GM12878 (cell line): Measurements from ENCODE around the gene MFAP3L. TPM values are rescaled to one million over a fixed set of nuclear protein-coding genes. Genes with fewer than 3 reads are reported as not detected.

Source experiments
- ATAC-seq: fragments of 200-7000 bp; cut with Tn5 transposase; 3 replicates; pipeline ENCODE4 v1.9.1; 2020; ENCODE audit warnings: mild to moderate bottlenecking, moderate library complexity
- BruUV-seq: library from RNA; stranded (reverse); fragments of 400-500 nt; replicated peaks from 2 replicates; lab custom pipeline; 2021; lab: Mats Ljungman, UMichigan
- CTCF ChIA-PET: fragments of 300-600 bp; sonication (Branson Sonifier 250); formaldehyde crosslinking; extraction: SDS; loops from one replicate; lab custom pipeline; 2021; ENCODE audit warnings: inconsistent platforms; lab: Yijun Ruan, JAX
- POLR2A ChIA-PET: fragments of 350-600 bp; formaldehyde crosslinking; extraction: SDS; loops from one replicate; lab custom pipeline; 2021; ENCODE audit warnings: inconsistent platforms; lab: Charles Lee
- RAD21 ChIA-PET: fragments of 300-600 bp; sonication (Branson Sonifier 250); formaldehyde crosslinking; loops from one replicate; lab custom pipeline; 2023; ENCODE audit warnings: antibody characterized with exemption; ENCODE audit not compliant: unreplicated experiment; lab: Charles Lee
- SMC1A ChIA-PET: fragments of 300-600 bp; sonication (Branson Sonifier 250); formaldehyde crosslinking; loops from one replicate; lab custom pipeline; 2023; ENCODE audit not compliant: unreplicated experiment, uncharacterized antibody; lab: Charles Lee
- DNase-seq: peaks from one replicate; pipeline ENCODE4 v3.0.0-alpha.2; 2011; ENCODE audit warnings: low read depth, low spot score
- FAIRE-seq: peaks from 3 replicates; lab custom pipeline; 2011; peaks lifted over from hg19 to GRCh38; lab: Jason Lieb, UNC
- H2AFZ ChIP-seq: 2 replicates; pipeline ENCODE4 v1.6.0; 2011; ENCODE audit warnings: low read depth, low read length, control low read depth; ENCODE audit not compliant: control insufficient read depth
- H3K27ac ChIP-seq: 2 replicates; pipeline ENCODE4 v1.5.1; 2011; ENCODE audit warnings: control low read depth; ENCODE audit not compliant: control insufficient read depth, insufficient read depth
- H3K27me3 ChIP-seq, 2 experiments: replicated peaks in 1 of 2; 2 replicates each; pipeline versions ENCODE4 v1.6.0 to v1.6.1; 2011; ENCODE audit warnings: low read length in 1 of 2; ENCODE audit not compliant: control insufficient read depth in 2 of 2, insufficient read depth in 2 of 2
- H3K36me3 ChIP-seq, 2 experiments: 2 replicates each; pipeline ENCODE4 v1.5.1; 2011; ENCODE audit warnings: low read length in 1 of 2; ENCODE audit not compliant: control insufficient read depth in 2 of 2, insufficient read depth in 2 of 2
- H3K4me1 ChIP-seq: 2 replicates; pipeline ENCODE4 v1.6.1; 2011; ENCODE audit warnings: mild to moderate bottlenecking, low read length, moderate library complexity, mixed read lengths; ENCODE audit not compliant: control insufficient read depth, insufficient read depth
- H3K4me2 ChIP-seq: 2 replicates; pipeline ENCODE4 v1.6.0; 2011; ENCODE audit warnings: control low read depth; ENCODE audit not compliant: control insufficient read depth, insufficient read depth
- H3K4me3 ChIP-seq: fragments of 200-600 bp; sonication (generic); 2 replicates; pipeline ENCODE4 v1.5.1; 2016
- H3K79me2 ChIP-seq: 2 replicates; pipeline ENCODE4 v1.6.0; 2011; ENCODE audit warnings: low read length; ENCODE audit not compliant: control insufficient read depth, insufficient read depth
- H3K9ac ChIP-seq: 2 replicates; pipeline ENCODE4 v1.8.0; 2011; ENCODE audit warnings: low read length, control low read depth, mixed read lengths; ENCODE audit not compliant: control insufficient read depth, insufficient read depth
- H3K9me3 ChIP-seq: replicated peaks from 3 replicates; pipeline ENCODE4 v1.5.1; 2011; ENCODE audit warnings: mild to moderate bottlenecking, low read length; ENCODE audit not compliant: control insufficient read depth, insufficient read depth
- H4K20me1 ChIP-seq: 2 replicates; pipeline ENCODE4 v1.6.0; 2011; ENCODE audit not compliant: control insufficient read depth, insufficient read depth
- CBFB ChIP-seq: IDR thresholded peaks from 2 replicates; pipeline ENCODE4 v1.6.1; 2016; ENCODE audit warnings: antibody characterized with exemption, low read depth
- CUX1 ChIP-seq: IDR thresholded peaks from 2 replicates; pipeline ENCODE4 v1.6.1; 2012; ENCODE audit warnings: improper control_type of control experiment, low read depth, low read length; ENCODE audit not compliant: insufficient replicate concordance
- EGR1 ChIP-seq, 2 experiments: IDR thresholded peaks; 1 replicate in 1 of 2; 2 replicates in 1 of 2; pipeline ENCODE4 v1.6.1; 2011 to 2012; ENCODE audit warnings: low read depth in 2 of 2, low read length in 2 of 2, borderline replicate concordance in 1 of 2, mild to moderate bottlenecking in 1 of 2, moderate library complexity in 1 of 2
- EP300 ChIP-seq, 2 experiments: fragments of 150-350 bp in 1 of 2; IDR thresholded peaks; 2 replicates each; pipeline ENCODE4 v1.6.1; 2011 to 2012; ENCODE audit warnings: low read depth in 2 of 2, low read length in 2 of 2, borderline replicate concordance in 1 of 2, improper control_type of control experiment in 1 of 2, inconsistent platforms in 1 of 2; ENCODE audit not compliant: control insufficient read depth in 1 of 2
- KLF5 ChIP-seq: fragments of 450-650 bp; IDR thresholded peaks from 2 replicates; pipeline ENCODE4 v1.6.1; 2014; ENCODE audit warnings: mild to moderate bottlenecking; ENCODE audit not compliant: partially characterized antibody
- NR2F1 ChIP-seq: fragments of 450-650 bp; conservative IDR thresholded peaks from 2 replicates; pipeline ENCODE4 v1.6.1; 2017; ENCODE audit warnings: mild to moderate bottlenecking
- PBX3 ChIP-seq: IDR thresholded peaks from 2 replicates; pipeline ENCODE4 v1.6.1; 2011; ENCODE audit warnings: mild to moderate bottlenecking, low read depth, low read length, moderate library complexity; ENCODE audit not compliant: insufficient replicate concordance
- SREBF1 ChIP-seq: IDR thresholded peaks from 2 replicates; pipeline ENCODE4 v1.6.1; 2012; ENCODE audit warnings: mild to moderate bottlenecking, low read length
- ZNF24 ChIP-seq: fragments of 450-650 bp; IDR thresholded peaks from 2 replicates; pipeline ENCODE4 v1.6.1; 2017; ENCODE audit warnings: antibody characterized with exemption, mild to moderate bottlenecking
- WGBS: methylation state at CpG from one replicate; pipeline ENCODE4 v1.1.6; 2016; ENCODE audit warnings: low lambda C conversion rate; ENCODE audit not compliant: insufficient replicate concordance, insufficient coverage; ENCODE audit errors: missing lambda C conversion rate; 5-methylcytosine and 5-hydroxymethylcytosine counted together
- in situ Hi-C: fragments of 300-500 bp; cut with MboI; formaldehyde crosslinking; loops from 9 replicates; pipeline ENCODE4 v1.14.3; 2018; ENCODE audit warnings: mixed read lengths
- intact Hi-C: fragments of 100-400 bp; cut with micrococcal nuclease; formaldehyde crosslinking; loops from one replicate; pipeline ENCODE4 v1.14.2; 2022; ENCODE audit not compliant: unreplicated experiment
- polyA plus RNA-seq, 11 experiments: library from polyadenylated mRNA; depleted of rRNA in 4 of 11; unstranded in 6 of 11; stranded (reverse) in 5 of 11; fragments of >200 nt; fragmentation: Nextera tagmentation in 4 of 11; fragmentation: Illumina TruSeq in 1 of 11; extraction: Ambion mirVana in 4 of 11; extraction: Trizol in 1 of 11; gene quantifications; 1 replicate in 1 of 11; 2 replicates in 10 of 11; pipeline versions ENCODE4 v1.2.1 to v1.2.3, GENCODE V29; 2011 to 2016; ENCODE audit warnings: inconsistent platforms in 2 of 11, missing spikeins in 2 of 11, low read depth in 1 of 11
- total RNA-seq, 4 experiments: library from RNA; depleted of rRNA in 3 of 4; stranded (reverse); fragments of >200 nt in 3 of 4; fragmentation: Illumina TruSeq in 1 of 4; extraction: Trizol in 1 of 4; gene quantifications; 2 replicates each; pipeline versions ENCODE4 v1.2.1 to v1.2.3, GENCODE V29; 2013 to 2021

The MFAP3L gene
- total and polyA plus RNA-seq, 10 of the 15 experiments (the other 5 are each of a cell fraction or from before 2014, with no cell fraction given) = 0.10 to 3.0 TPM; not detected in 8

DNA sequence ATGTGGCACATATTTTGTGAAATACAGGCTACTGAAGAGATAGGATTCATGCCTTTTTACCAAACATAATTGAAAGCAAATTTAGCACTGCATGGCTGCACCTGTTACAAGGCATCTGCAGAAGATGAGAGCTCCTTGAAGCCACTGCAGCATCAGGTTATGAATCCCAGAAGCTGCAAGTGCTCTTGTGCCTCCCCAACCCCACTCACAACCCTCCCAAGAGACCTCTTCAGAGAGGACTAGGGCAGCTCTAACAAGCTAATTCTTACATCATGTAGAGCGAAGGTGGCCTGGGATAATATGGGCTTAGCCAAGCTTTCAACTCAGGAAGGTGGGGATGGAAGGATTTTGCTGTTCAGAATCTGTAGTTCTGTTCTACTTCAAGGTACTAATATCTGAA, 27.2 kb downstream of the MFAP3L start:
- Histone ChIP-seq H3K4me1 (no peaks in the 10 kb centered on the region), H3K9ac (no peak overlapping the region), H3K79me2 (no peaks in the 10 kb centered on the region), H3K4me2 (no peak overlapping the region), H2AFZ (no peak overlapping the region), H3K4me3 (no peak overlapping the region), H3K27me3 (no peaks in the 10 kb centered on the region), H4K20me1 (no peaks in the 10 kb centered on the region), H3K36me3 (no peaks in the 10 kb centered on the region), H3K9me3 (no peaks in the 10 kb centered on the region), H3K27ac (no peak overlapping the region)
- in situ Hi-C loops (no loop called here), intact Hi-C loops (no loop called here)
- RAD21 ChIA-PET = no interaction called here
- ATAC-seq (no peak), DNase-seq (no peak), FAIRE-seq (no peak)
- WGBS = 7% methylated on average over 1 of the region's 1 CpG
- SMC1A ChIA-PET = interaction anchor here (0.6 to 1.7 kb wide), 2 partner anchors 182 to 432 kb away, joined by 3 to 4 read pairs; no protein-coding TSS in a partner anchor
- BruUV-seq = no TSS peak
- CTCF ChIA-PET = interaction anchor here (1.0 kb wide), 1 partner anchor 36 kb away, joined by 3 read pairs; no protein-coding TSS in a partner anchor
- POLR2A ChIA-PET = no interaction called here
- TF ChIP-seq SREBF1 (no peak), EP300 (IDR thresholded peaks at IDR 0.05; ENCODE audit: borderline replicate concordance in 1 of 2, control insufficient read depth in 1 of 2, low read depth in 2 of 2, low read length in 2 of 2) (no peak), CUX1 (no peak), PBX3 (no peak), NR2F1 (no peak), CBFB (no peak), KLF5 (no peak), EGR1 (IDR thresholded peaks at IDR 0.05; ENCODE audit: borderline replicate concordance in 1 of 2, low read depth in 2 of 2, low read length in 2 of 2) (no peak), ZNF24 (no peak)
